Measurements from ENCODE around the gene CISTR.
"Not testable (repeated sequence)": the region's sequence is repeated elsewhere in the genome, so short reads cannot be mapped to it uniquely, and the experiment has no call there.

The CISTR gene

DNA sequence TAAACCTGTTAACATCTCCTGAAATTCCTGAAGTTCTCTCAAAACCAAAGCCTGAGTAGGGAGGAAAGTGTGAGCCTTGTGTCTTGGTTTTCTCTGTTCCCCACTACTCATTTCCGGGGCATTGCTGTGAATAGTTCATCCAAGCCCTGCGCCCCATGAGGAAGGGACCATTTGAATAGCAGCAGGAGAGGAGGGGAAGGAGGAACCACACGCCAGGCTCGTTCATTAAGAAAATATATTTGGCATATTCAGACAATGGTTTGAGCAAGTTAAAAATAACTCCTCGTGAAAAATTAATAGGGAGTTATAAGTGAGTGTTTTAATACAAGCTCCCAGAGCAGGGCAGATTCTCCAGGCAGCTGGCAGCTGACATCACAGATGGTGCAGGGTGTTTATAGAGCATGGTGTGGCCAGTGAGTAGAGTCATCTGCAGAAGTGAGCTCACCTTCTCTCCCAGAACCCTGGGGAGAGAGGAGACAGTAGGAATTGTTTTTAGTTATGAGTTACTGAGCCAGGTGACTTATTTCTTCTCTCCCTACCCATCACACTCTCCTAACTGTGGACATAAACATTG is 29.5 kb upstream of the CISTR start:
- TF ChIP-seq, protein P1, sequence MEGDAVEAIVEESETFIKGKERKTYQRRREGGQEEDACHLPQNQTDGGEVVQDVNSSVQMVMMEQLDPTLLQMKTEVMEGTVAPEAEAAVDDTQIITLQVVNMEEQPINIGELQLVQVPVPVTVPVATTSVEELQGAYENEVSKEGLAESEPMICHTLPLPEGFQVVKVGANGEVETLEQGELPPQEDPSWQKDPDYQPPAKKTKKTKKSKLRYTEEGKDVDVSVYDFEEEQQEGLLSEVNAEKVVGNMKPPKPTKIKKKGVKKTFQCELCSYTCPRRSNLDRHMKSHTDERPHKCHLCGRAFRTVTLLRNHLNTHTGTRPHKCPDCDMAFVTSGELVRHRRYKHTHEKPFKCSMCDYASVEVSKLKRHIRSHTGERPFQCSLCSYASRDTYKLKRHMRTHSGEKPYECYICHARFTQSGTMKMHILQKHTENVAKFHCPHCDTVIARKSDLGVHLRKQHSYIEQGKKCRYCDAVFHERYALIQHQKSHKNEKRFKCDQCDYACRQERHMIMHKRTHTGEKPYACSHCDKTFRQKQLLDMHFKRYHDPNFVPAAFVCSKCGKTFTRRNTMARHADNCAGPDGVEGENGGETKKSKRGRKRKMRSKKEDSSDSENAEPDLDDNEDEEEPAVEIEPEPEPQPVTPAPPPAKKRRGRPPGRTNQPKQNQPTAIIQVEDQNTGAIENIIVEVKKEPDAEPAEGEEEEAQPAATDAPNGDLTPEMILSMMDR (IDR thresholded peaks at IDR 0.05): no peak
- no peaks in the 10 kb centered on the region for H3K9me3 ChIP-seq
- intact Hi-C loops (cut with DNase I; ENCODE audit: low total_unique reads): no loop called here
- no peak overlapping the region for H3K4me3 ChIP-seq
- no peak for DNase-seq
- H3K4me1 ChIP-seq: peaks cover 0 to 1% (median 0%) of the 10 kb centered on the region in 4 donors
- peaks cover 0 to 23% of the 10 kb centered on the region in 2 donors for H3K27me3 ChIP-seq
- H3K27ac ChIP-seq: no peak overlapping the region
- H3K36me3 ChIP-seq: no peaks in the 10 kb centered on the region

DNA sequence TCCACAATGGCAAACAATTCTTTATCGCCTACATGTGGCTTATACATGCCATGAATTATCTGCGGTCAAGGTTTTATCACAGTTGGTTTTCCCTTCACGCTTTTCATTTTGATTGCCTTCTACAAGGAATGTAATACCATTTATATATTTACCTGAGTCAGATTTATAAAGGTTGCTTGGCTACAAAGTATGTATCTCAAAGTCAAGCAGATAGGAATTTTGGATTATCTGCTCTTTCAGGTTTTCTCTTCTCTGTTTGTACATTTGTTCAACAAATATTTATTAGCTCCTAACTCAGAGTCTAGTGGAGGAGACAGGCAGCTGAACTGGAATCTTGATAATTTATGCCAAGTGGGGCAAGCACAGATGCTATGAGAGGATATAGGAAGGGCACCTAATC is 28.5 kb upstream of the CISTR start:
- no peaks in the 10 kb centered on the region for H3K9me3 ChIP-seq
- H3K4me1 ChIP-seq: peaks cover 0 to 10% (median 1%) of the 10 kb centered on the region in 4 donors
- intact Hi-C loops (cut with DNase I; ENCODE audit: low total_unique reads): no loop called here
- DNase-seq: no peak
- no peak overlapping the region for H3K27ac ChIP-seq
- TF ChIP-seq, protein P1 (IDR thresholded peaks at IDR 0.05): no peak
- H3K4me3 ChIP-seq: no peak overlapping the region
- H3K36me3 ChIP-seq: no peaks in the 10 kb centered on the region
- peaks cover 0 to 21% of the 10 kb centered on the region in 2 donors for H3K27me3 ChIP-seq

DNA sequence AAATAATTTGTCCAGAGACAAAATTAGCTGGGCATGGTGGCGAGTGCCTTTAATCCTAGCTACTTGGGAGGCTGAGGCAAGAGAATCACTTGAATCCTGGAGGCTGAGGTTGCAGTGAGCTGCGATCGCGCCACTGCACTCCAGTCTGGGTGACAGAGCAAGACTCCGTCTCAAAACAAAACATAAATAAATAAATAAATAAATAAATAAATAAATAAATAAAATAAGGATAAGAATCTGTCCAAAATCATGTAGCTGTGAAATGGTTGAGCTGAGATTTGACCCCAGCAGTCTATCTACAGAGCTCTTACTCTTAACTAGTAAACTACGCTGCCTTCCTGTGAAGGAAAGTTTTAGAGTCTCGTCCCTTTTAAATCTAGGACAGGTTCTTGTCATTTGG is 27.9 kb upstream of the CISTR start:
- H3K4me1 ChIP-seq; H3K27ac ChIP-seq; intact Hi-C loops (cut with DNase I; ENCODE audit: low total_unique reads); H3K36me3 ChIP-seq; H3K4me3 ChIP-seq; H3K9me3 ChIP-seq; DNase-seq: not testable (repeated sequence)
- peaks cover 0 to 21% of the 10 kb centered on the region in 2 donors for H3K27me3 ChIP-seq

DNA sequence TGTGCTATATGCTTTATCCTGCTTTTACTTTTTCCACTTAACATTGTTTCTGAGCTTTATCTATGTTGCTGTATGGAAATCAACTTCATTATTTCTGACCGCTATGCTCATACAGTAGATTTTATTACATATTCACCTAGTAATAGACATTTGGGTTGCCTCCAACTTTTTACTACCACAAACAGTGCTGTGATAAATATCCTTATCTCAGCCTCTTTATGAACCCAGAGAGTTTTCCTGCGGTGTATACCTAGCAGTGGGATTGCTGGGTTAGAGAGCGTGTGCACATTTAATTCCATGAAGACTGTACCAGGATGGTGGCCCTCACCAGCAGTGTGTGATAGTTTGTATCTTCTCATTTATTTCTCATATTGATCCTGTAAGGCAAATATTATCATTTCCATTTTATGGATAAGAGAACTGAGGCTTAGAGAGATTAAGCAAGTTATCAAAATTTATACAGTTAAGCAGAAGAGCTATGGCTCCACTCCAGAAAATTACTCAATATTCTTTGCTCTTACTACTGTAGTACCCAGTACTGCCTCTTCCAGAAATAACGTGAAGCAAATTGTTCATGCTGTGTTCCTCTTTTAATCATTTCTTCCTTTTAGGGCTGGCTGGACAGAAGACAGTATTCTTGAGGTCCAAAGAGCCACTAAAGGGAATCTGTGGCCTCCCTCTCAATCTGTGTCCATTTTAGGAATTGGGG is 26.3 kb upstream of the CISTR start:
- H3K27ac ChIP-seq: no peak overlapping the region
- peaks cover 0 to 10% (median 1%) of the 10 kb centered on the region in 4 donors for H3K4me1 ChIP-seq
- no peak overlapping the region for H3K4me3 ChIP-seq
- H3K27me3 ChIP-seq: peaks cover 0 to 14% of the 10 kb centered on the region in 2 donors
- H3K9me3 ChIP-seq: no peaks in the 10 kb centered on the region
- H3K36me3 ChIP-seq: no peaks in the 10 kb centered on the region
- TF ChIP-seq, protein P1 (IDR thresholded peaks at IDR 0.05): no peak
- no peak for DNase-seq
- intact Hi-C loops (cut with DNase I; ENCODE audit: low total_unique reads): no loop called here

DNA sequence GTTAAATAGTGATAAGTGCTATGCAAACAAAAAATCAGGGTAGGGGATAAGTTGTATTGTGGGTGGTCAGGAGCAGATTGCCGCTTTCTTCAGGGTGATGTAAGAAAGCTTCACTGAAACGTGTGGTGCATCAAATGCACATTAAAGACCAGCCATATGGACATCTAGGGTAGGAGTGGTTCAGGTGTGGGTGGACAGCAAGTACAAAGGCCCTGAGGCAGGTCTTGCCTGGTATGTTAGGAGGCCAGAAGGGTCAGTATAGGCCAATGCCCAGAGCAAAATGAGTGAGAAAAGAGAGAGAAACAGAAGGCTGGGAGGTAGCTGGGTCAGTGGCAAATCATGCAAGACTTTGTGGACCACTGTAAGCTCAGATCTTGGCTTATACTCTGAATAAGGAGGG is 25.6 kb upstream of the CISTR start:
- no peak overlapping the region for H3K27ac ChIP-seq
- H3K27me3 ChIP-seq: peaks cover 0 to 9% of the 10 kb centered on the region in 2 donors
- no peaks in the 10 kb centered on the region for H3K9me3 ChIP-seq
- peaks cover 0 to 10% (median 1%) of the 10 kb centered on the region in 4 donors for H3K4me1 ChIP-seq
- intact Hi-C loops (cut with DNase I; ENCODE audit: low total_unique reads): no loop called here
- H3K4me3 ChIP-seq: no peak overlapping the region
- TF ChIP-seq, protein P1 (IDR thresholded peaks at IDR 0.05): no peak
- no peak for DNase-seq
- no peaks in the 10 kb centered on the region for H3K36me3 ChIP-seq

DNA sequence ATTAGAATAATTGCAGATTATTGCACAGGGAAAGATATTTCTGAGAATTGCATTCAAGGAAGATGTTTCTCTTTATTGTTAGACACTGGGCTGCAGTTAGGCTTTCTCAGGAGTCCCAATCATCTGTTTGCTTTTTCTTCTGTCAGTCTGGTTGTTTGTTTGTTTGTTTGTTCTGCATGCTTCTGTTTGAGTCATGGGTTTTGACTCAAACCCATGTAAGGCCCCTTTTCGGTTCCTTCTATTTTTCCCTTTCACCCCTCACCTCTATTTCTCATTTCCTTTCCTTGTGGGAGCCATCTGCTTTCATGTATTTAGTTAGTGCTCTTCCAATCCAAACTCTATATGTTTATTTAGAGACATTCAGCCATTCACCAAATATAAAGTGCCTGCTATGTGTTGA is 25.1 kb upstream of the CISTR start:
- TF ChIP-seq, protein P1 (IDR thresholded peaks at IDR 0.05): no peak
- H3K9me3 ChIP-seq: no peaks in the 10 kb centered on the region
- no peak for DNase-seq
- no peak overlapping the region for H3K4me3 ChIP-seq
- intact Hi-C loops (cut with DNase I; ENCODE audit: low total_unique reads): no loop called here
- H3K27me3 ChIP-seq: peaks cover 0 to 6% of the 10 kb centered on the region in 2 donors
- peaks cover 0 to 10% (median 1%) of the 10 kb centered on the region in 4 donors for H3K4me1 ChIP-seq
- H3K27ac ChIP-seq: no peak overlapping the region
- H3K36me3 ChIP-seq: no peaks in the 10 kb centered on the region
